SKM-1 treated with dmso at 0.1 percent for 144 hours (cell line): ENCODE measurements around the gene SNED1.

Experiments
- DNase-seq: peaks from one replicate; lab custom pipeline; 2025; ENCODE audit not compliant: unreplicated experiment; lab: John Stamatoyannopoulos, UW

SNED1 gene

DNA sequence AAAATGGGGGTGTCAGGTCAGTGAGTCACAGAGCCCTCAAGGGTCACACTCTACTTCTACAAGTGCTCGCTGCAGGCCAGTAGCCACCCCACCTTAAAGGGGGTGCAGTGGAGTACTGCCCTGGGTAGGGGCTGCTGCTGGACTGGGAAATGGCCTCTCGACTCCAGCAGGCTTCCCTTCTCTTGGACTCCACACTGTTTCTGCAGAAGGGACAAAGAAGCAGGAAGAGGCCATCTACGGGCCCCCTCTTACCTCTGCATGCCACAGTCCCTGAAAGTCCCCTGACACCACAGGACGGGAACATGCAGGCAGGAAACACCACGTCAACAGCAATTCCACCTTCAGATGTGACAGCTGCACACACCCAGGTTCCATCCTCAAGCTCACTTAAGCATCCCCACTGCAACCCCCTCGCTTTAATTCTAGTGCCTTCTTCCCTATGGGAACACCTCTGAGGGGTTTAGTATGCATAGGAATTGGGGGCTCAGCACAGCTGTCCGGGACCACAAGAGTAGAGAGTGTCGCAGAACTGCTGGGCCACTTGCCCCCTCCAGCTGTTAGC, 22.3 kb downstream of the SNED1 start:
- DNase-seq, result no peak

GRCh38 chr2:241025639-241026038, 27.2 kb downstream of the SNED1 start:
- no peak for DNase-seq

GRCh38 chr2:241029599-241030332, 31.3 kb downstream of the SNED1 start:
- DNase-seq, result no peak

DNA sequence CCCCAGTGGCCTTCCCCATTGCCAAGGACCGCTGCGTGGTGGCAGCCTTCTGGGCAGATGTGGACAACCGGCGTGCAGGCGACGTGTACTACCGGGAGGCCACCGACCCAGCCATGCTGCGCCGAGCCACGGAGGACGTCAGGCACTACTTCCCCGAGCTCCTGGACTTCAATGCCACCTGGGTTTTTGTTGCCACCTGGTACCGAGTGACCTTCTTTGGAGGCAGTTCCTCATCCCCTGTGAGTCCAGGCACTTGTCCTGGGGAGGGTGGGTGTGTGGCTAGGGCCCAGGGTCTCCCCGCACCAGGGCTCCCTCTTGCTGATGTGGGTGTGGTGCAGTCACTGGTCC, 31.9 kb downstream of the SNED1 start:
- no peak for DNase-seq

DNA sequence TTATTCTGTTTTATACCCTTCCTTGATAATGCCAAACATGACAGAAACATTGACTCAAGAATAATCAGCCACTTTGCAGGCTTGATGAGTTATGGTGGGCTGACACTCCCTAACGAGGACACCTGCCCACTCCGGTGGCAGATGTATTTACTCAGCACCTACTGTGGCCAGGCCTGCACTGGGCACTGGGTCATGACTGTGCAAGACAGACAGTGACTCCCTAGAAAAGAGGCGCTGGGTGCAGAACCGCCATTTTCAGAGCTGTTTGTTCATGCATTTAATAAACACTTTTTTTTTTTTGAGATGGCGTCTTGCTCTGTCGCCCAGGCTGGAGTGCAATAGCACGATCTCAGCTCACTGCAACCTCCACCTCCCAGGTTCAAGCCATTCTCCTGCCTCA, 32.5 kb downstream of the SNED1 start:
- DNase-seq, result no peak

GRCh38 chr2:241031436-241032165, 33.2 kb downstream of the SNED1 start:
- no peak for DNase-seq

DNA sequence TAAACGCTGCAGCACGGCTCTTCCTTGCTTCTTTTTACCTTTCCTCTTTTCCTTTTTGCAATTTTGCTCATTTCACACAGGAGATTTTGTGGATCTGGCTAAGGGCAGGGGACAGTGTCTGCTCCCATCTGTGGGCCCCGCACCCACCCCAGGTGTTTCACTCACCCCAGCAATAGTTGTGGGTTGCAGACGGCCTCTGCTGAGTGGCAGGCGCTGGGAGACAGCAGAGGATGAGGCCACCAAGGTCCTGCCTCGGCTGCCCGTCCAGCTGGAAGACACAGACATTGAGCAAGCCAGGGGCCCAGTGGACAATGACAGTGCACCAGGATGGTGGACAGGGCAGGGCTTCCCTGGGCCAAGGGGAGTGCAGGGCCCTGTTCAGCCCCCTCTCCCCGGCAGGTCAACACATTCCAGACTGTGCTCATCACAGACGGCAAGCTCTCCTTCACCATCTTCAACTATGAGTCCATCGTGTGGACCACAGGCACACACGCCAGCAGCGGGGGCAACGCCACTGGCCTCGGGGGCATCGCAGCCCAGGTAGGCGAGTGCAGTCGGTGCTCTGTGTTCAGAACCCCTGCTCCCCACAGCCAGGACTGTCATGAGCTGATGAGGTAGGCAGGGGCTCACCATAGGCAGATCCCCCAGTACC, 35.0 kb downstream of the SNED1 start:
- DNase-seq, result no peak

DNA sequence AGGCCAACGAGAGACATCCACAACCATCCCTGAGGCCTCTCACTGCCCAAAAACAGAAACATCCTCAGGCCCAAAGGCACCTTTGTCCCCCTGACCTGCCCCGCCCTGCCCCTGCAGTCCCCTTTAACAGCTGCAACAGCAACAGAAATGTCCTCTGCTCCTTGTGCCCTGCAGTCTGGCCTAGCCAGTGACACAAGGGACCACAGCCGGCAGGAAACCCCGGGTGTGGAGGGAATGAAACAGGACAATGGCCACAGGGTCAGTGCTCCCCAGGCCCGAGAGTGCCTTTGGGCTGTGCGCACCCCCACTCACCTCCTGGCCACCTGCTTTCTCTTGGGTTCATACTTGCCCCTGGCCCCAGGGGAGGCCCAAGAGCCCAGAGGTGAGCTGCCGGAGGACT, 35.6 kb downstream of the SNED1 start:
- DNase-seq, result no peak

DNA sequence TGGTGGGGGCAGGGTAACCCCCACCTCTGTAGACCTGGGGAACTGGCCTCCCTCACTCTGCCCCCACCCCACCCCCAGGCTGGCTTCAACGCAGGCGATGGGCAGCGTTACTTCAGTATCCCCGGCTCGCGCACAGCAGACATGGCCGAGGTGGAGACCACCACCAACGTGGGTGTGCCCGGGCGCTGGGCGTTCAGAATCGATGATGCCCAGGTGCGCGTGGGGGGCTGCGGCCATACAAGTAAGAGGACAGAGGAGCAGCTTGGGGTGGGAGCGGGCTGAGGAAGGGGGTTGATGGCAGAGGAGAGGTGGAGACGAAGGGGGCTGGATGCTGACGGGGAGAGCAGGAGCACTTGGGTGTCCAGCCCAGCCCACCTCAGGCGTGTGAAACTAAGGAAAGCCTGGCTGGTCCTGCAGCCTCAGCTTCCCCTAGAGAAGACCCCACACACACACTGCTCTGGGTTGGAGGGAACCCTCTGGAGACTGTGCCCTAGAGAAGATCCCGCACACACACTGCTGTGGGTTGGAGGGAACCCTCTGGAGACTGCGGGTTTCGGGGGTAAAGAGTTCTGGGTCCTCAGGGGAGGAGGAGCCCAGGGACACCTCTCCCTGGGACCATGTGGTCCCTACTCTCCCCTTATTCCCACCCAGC, 36.2 kb downstream of the SNED1 start:
- DNase-seq, result no peak

- DNase-seq, result no peak
Observed at GRCh38 chr2:241035142-241035817, 36.9 kb downstream of the SNED1 start.

GRCh38 chr2:241035818-241036396, 37.5 kb downstream of the SNED1 start:
- no peak for DNase-seq

- DNase-seq, result no peak
Observed at GRCh38 chr2:241036397-241036963, 38.1 kb downstream of the SNED1 start.

DNA sequence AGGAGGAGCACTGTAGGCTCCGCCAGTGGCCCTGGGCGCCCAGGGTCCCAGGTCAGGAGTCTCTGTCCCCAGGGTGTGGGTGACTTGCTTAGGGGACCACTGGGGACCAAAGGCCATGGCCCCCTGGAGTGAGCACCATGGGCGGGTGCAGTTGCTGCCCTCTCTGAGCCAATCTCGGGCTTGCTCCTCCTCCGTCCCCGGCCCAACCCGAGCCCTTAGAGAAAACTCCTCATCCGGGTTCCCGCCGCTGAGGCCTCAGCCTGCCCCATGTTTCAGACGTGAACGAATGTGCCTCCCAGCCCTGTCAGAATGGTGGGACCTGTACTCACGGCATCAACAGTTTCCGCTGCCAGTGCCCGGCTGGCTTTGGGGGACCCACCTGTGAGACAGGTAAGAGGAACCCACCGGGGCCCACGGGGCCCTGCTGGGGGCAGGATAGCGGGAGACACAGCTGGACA, 38.6 kb downstream of the SNED1 start:
- DNase-seq, result no peak

- no peak for DNase-seq
Observed at GRCh38 chr2:241037498-241037897, 39.1 kb downstream of the SNED1 start.

DNA sequence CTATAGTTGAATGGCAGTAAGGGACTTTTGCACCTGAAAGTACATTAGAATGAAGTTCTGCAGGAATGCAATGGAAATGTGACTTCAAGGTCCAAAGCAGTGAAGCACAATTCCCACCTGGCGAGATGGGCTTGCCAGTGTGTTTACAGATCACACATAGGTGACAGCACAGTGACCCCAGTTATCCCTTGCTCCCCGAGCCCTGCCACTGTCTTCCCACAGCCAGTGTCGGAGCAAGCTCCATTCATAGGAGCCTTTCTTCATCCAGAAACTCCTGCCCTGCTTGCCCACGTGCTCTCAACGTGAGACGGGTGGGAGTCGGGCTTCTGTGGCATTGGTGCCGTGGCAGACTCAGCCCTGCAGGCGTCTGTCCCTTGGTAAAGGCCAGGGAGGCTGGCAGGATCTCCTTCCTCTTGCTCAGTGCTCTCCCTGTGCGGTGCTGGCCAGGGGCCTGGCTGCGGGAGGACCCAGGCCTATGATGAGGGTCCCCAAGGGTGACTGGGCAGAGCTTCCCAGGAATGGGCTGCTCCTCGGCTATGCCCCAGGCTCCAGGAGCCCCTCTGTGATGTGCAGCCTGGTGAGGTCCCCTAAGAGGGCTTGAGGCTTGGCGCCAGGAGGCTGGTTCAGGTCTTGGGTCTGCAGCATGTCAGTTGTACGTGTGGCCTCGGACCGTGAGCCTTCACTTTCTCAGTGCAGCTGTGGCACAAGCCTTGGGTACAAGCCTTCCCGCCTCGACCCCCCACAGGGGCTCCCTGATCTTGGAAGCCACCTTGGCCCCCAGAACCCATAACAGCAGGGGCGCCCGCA, 40.2 kb downstream of the SNED1 start:
- DNase-seq, result no peak

DNA sequence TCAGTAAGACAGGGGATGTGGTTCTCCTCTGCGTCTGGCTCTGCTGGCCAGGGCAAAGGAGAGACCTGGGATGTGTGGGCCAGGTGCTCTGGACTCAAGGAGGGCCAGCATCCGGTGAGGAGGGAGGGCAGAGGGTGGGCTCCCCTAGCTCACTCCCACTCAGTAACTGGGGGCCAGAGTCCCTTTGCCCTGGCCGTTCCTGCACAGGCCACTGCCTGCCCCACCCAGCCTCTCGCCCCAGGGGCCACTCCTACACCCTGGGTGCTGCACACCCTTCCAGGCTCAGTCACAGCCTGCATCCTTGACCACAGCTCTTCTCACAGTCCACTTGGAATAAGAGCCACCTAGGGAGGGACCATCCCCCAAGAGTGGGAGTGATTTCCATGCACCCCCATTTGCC, 41.0 kb downstream of the SNED1 start:
- no peak for DNase-seq

- no peak for DNase-seq
Observed at GRCh38 chr2:241040081-241040803, 41.8 kb downstream of the SNED1 start.

DNA sequence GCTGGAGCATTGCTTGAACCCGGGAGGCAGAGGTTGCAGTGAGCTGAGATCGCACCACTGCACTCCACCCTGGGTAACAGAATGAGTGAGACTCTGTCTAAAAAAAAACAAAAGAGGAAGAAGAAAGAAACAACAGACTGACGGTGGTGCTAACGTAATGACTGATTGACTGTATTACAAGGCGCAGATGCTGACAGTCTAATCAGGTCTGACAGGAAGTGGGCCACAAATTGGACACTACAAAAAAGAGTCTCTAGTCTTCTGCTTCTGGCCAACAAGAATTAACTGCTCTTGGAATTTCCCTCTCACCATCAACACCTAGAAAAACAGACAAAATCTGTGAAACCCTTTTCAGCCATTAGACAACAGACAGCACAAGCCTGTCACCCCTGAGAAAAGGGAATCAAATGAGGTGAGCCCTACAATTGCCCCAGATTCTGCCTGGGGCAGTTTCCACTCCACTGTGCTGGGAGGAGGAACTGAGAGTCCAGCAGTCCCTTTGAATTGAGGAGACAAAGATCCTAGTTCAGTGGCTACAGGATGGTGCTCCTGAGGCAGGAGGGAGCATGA, 43.3 kb downstream of the SNED1 start:
- no peak for DNase-seq
